Loucy (cell line): ENCODE results near the gene VANGL2.

Experiments used
- CTCF ChIP-seq: fragments of 200-600 bp; sonication (generic); conservative IDR thresholded peaks from 2 replicates; pipeline ENCODE4 v1.5.1; 2014; ENCODE audit warnings: mild to moderate bottlenecking, antibody characterized with exemption, low read length
- EZH2phosphoT487 ChIP-seq: fragments of 200-600 bp; IDR thresholded peaks from 2 replicates; pipeline ENCODE4 v1.6.1; 2018; ENCODE audit warnings: antibody characterized with exemption, mild to moderate bottlenecking, moderate library complexity, borderline replicate concordance

DNA sequence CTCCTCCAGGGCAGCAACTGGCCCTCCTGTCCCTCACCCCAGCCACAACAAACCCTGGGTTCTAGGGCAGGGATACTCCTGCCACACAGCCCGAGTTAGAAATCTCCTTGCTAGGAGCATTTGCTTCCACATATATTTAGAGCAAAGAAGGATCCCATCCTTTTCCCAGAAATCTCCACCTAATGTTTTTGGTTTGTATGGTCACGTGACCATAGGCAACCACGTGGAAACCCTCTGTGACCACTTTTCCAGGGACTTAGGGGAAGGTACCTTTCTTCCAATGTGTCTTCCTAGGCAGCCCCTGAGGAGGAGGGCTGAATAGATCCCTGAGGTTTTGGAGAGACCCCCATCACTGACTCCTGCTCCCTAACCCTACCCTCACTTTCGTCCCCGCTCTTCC lies 25.5 kb downstream of the VANGL2 start:
- no peak for TF ChIP-seq CTCF
- no peak for TF ChIP-seq EZH2phosphoT487
